Measurements from ENCODE around the gene NOC2L.

Gene NOC2L

DNA sequence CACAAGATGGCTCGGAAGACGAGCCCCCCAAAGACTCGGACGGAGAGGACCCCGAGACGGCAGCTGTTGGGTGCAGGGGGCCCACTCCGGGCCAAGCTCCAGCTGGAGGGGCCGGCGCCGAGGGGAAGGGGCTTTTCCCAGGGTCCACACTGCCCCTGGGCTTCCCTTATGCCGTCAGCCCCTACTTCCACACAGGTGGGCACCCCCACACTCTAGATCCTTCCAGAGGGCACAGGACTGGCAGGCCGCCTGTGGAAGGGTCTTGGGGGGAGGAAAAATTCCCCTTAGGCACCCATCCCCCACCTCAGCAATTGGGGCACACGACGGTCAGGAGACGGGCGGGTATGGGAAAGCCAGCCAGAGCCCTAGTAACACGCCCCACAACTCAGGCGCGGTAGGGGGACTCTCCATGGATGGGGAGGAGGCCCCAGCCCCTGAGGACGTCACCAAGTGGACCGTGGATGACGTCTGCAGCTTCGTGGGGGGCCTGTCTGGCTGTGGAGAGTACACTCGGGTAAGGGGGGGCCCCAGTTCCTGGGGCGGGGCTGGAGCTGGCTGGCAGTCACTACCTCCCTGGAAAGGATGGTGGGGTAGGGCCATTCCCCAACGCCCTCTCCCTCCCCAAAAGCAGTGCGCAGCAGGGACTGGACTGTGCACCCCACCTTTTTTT, 16.1 kb downstream of the NOC2L start:
- DNase-seq (ENCODE audit: low read depth in 2 of 2), result peak in 1 of 2 experiments; percentile 42

- no peak for DNase-seq (ENCODE audit: low read depth in 2 of 2)
These were observed 16.6 kb downstream of the NOC2L start for GRCh38 chr1:942411-942821.

DNA sequence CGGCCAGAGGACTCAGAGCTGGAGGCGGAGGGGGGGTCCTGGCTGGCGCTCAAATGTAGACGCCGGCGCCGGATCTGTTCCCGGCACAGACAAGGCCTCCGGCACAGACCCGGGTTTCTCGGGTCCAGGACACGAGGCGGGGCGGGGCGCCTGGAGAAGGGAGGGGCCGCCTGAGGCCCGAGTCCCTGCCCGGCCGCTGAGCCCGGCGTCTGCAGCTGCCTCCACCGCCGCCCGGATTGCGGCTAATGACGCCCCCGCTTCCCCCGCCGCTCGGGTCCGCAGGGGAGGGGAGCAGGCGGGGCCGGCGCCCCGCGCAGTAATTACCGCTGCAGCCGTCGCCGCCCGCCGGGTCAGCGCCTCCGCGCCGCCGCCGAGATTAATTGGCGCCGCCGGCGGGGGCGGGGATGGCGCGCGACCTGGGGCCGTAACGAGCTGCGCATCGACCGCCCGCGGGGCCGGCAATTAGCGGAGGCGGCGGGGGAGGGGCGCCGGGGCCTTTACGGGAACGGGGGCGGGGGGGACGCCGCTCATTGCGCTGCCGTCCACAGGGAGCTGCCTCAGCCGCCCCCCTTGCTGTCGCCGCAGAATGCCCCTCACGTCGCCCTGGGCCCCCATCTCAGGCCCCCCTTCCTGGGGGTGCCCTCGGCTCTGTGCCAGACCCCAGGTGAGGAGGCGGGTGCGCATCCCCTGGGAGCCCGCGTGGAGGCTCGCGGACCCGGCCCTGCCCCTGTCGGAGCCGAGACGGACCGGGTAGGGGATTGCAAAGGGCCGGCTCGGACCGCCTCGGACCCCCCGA, 17.3 kb downstream of the NOC2L start:
- peak; percentile 71 to 72 for DNase-seq (ENCODE audit: low read depth in 2 of 2)

DNA sequence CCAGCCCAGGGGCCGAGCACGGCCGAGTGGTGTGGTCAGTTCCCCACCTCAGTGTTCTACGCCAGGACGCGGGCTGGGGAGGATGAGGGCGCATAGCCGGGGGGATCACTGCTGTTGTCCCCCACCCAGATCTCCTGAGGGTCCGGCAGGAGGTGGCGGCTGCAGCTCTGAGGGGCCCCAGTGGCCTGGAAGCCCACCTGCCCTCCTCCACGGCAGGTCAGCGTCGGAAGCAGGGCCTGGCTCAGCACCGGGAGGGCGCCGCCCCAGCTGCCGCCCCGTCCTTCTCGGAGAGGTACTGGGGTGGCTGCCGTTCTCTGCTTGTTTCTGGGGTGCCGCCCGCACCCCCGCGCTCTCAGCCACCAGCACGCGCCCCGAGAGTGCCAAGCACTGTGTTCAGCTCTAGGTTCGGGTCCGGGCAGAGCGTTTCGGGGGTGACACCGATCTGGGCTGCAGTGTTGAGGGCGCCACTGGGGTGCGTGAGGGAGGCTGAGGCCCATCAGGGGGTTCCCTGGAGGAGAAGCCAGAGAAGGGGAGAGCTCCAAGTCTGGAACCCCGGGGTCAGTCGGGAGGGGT, 18.0 kb downstream of the NOC2L start:
- DNase-seq (ENCODE audit: low read depth in 2 of 2), result no peak

- DNase-seq (ENCODE audit: low read depth in 2 of 2), result peak; percentile 72 to 77
These were observed 18.7 kb downstream of the NOC2L start for GRCh38 chr1:940107-941014.

GRCh38 chr1:939511-940106, 19.4 kb downstream of the NOC2L start:
- no peak for DNase-seq (ENCODE audit: low read depth in 2 of 2)

GRCh38 chr1:938711-939489, 20.2 kb downstream of the NOC2L start:
- no peak for DNase-seq (ENCODE audit: low read depth in 2 of 2)

- DNase-seq (ENCODE audit: low read depth in 2 of 2), result no peak
These were observed 20.9 kb downstream of the NOC2L start for GRCh38 chr1:938088-938683.

DNA sequence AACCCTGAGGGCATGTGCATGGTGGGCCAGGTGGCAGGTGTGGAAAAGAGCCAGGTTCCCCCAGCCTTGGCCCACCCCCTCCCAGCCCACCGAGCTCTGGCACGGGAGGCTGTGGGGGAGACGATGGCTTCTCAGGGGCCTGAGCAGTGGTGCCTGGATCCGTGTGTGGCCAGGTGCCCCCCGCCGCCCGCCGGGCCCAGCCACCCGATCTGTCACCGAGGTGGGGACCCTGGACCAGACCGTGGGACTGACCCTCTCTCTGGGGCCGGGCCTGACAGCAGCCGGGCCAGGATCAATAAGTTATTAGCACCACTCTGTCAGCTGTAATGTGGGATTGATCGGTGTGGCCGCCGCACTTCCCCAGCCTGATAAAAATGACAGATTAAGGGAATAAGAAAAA, 21.5 kb downstream of the NOC2L start:
- no peak for DNase-seq (ENCODE audit: low read depth in 2 of 2)

GRCh38 chr1:936348-937264, 22.4 kb downstream of the NOC2L start:
- DNase-seq (ENCODE audit: low read depth in 2 of 2), result no peak

- no peak for DNase-seq (ENCODE audit: low read depth in 2 of 2)
These were observed 23.3 kb downstream of the NOC2L start for GRCh38 chr1:935751-936231.

- DNase-seq (ENCODE audit: low read depth in 2 of 2), result no peak
These were observed 23.9 kb downstream of the NOC2L start for GRCh38 chr1:934991-935750.

GRCh38 chr1:933603-933940, 25.5 kb downstream of the NOC2L start:
- no peak for DNase-seq (ENCODE audit: low read depth in 2 of 2)

DNA sequence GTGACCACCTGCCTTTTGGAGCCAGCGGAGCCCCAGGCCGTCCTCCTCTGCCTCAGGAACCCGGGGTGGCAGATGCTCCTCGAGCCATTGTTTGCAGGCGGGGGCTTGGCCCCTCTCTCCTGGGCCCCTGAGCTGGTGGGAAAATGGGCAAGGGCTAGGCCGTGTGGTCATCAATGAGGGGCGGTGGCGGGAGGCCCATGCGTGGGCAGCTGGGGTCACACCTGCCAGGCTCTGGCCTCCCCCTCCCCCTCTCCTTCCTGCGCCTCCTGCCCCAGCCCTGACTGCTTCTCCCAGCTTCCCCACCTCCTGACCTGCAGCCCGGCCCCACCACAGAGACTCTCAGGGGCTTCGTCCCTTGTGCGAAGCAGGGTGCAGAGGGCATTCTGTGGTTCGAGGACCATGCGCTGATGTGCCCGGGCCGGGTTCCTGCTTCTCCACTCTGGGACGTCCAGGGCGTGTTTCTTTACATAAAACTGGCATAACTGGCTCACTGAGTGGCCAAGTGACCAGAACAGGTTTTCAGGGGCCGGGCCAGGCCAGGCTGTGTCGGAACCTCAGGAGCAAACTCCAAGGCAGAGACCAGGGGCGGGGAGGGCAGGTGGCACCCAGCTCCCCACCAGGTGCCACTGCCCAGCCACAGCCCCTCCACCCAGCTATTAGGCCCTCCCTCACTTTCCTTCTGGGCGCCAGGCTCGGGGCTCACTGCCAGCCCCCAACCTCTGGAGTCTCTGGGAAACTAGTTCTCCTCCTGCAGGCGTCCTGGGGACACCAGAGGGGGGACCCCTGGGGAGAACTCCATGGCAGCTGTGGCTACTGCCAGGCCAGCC, 26.1 kb downstream of the NOC2L start:
- no peak for DNase-seq (ENCODE audit: low read depth in 2 of 2)

- no peak for DNase-seq (ENCODE audit: low read depth in 2 of 2)
These were observed 26.9 kb downstream of the NOC2L start for GRCh38 chr1:932173-932510.

GRCh38 chr1:931380-932172, 27.5 kb downstream of the NOC2L start:
- no peak for DNase-seq (ENCODE audit: low read depth in 2 of 2)

- DNase-seq (ENCODE audit: low read depth in 2 of 2), result no peak
These were observed 28.4 kb downstream of the NOC2L start for GRCh38 chr1:930633-931138.
